Measurements from ENCODE around the gene MEAK7.

DNA sequence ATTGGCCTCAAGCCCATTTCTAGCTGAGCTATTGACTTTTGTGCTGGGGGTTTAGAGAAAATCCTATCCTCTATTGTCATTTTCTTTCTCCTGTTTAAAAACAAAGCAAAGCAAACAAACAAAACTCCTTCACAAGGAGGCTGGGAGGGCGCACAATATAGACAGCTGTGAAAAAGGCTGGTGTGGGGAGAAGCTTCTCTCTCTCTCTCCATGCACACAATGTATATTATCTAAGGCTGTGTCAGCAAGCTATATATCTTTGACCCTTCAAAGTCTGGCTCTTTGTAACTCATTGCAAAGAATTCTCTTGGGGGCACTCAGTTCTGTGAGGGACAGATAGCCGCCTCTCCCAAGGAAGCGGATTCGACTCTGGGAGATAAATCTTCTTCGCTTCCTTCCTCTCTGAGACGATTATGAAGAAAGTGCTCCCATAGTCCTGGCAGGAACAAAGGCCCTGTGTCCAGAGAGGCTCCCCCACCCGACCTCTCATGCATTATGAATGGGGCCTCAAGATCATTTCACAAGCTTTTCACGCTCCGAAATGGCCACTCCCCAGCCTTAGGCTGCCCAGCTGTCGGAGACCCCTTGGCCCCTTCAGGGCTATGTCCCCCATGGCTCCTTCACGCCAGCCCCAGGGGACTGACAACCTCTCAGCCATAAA lies 33.2 kb upstream of the MEAK7 start:
- TF ChIP-seq POLR2A (IDR thresholded peaks at IDR 0.05): no peak
- TF ChIP-seq, protein P1, sequence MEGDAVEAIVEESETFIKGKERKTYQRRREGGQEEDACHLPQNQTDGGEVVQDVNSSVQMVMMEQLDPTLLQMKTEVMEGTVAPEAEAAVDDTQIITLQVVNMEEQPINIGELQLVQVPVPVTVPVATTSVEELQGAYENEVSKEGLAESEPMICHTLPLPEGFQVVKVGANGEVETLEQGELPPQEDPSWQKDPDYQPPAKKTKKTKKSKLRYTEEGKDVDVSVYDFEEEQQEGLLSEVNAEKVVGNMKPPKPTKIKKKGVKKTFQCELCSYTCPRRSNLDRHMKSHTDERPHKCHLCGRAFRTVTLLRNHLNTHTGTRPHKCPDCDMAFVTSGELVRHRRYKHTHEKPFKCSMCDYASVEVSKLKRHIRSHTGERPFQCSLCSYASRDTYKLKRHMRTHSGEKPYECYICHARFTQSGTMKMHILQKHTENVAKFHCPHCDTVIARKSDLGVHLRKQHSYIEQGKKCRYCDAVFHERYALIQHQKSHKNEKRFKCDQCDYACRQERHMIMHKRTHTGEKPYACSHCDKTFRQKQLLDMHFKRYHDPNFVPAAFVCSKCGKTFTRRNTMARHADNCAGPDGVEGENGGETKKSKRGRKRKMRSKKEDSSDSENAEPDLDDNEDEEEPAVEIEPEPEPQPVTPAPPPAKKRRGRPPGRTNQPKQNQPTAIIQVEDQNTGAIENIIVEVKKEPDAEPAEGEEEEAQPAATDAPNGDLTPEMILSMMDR (IDR thresholded peaks at IDR 0.05): no peak
